HG02571 (cell line): Measurements from ENCODE around the gene SASS6.

ENCODE experiments used
- ATAC-seq: cut with Tn5 transposase; IDR thresholded peaks from one replicate; pipeline ENCODE4 v1.9.1; 2021; ENCODE audit warnings: mild to moderate bottlenecking, moderate library complexity; ENCODE audit not compliant: unreplicated experiment

Gene SASS6

GRCh38 chr1:100132566-100133477, at the start of gene SASS6, which contains the start of gene TRMT13:
SASS6 (minus strand) TSS chr1:100132930; CDS start chr1:100132814, 116 bp downstream.
TRMT13 (plus strand) TSS chr1:100133163; CDS start chr1:100133169, 6 bp downstream.
- ATAC-seq: peak; percentile 91

- no peak for ATAC-seq
Measured at GRCh38 chr1:100178091-100178490, 45.4 kb upstream of the SASS6 start, which contains the start of gene LRRC39. LRRC39 (minus strand) TSS chr1:100178256; CDS start chr1:100168516, 9,740 bp downstream.

- no peak for ATAC-seq
Measured at GRCh38 chr1:100177295-100178041, 44.7 kb upstream of the SASS6 start.

- ATAC-seq: no peak
Measured at GRCh38 chr1:100168051-100168450, 35.3 kb upstream of the SASS6 start.

- no peak for ATAC-seq
Measured at GRCh38 chr1:100164702-100165101, 32.0 kb upstream of the SASS6 start.

- no peak for ATAC-seq
Measured at GRCh38 chr1:100164216-100164615, 31.5 kb upstream of the SASS6 start.

GRCh38 chr1:100162881-100163280, 30.2 kb upstream of the SASS6 start:
- no peak for ATAC-seq

- ATAC-seq: no peak
Measured at GRCh38 chr1:100152271-100152670, 19.5 kb upstream of the SASS6 start.

- no peak for ATAC-seq
Measured at GRCh38 chr1:100151679-100152078, 18.9 kb upstream of the SASS6 start.

GRCh38 chr1:100147875-100148274, 15.1 kb upstream of the SASS6 start:
- no peak for ATAC-seq

GRCh38 chr1:100146958-100147357, 14.2 kb upstream of the SASS6 start:
- ATAC-seq: no peak

- no peak for ATAC-seq
Measured at GRCh38 chr1:100145116-100145515, 12.4 kb upstream of the SASS6 start.

GRCh38 chr1:100142343-100142742, 9.6 kb upstream of the SASS6 start:
- no peak for ATAC-seq

GRCh38 chr1:100141192-100141591, 8.5 kb upstream of the SASS6 start:
- ATAC-seq: no peak

GRCh38 chr1:100137602-100138001, 4.9 kb upstream of the SASS6 start:
- ATAC-seq: no peak

GRCh38 chr1:100134872-100135271, 2.1 kb upstream of the SASS6 start:
- no peak for ATAC-seq

GRCh38 chr1:100131623-100132022, 1.1 kb downstream of the SASS6 start:
- ATAC-seq: no peak

GRCh38 chr1:100130552-100131077, 2.1 kb downstream of the SASS6 start:
- ATAC-seq: no peak

- ATAC-seq: no peak
Measured at GRCh38 chr1:100127226-100127625, 5.5 kb downstream of the SASS6 start.

GRCh38 chr1:100122177-100122576, 10.6 kb downstream of the SASS6 start:
- ATAC-seq: no peak

- no peak for ATAC-seq
Measured at GRCh38 chr1:100115524-100115923, 17.2 kb downstream of the SASS6 start.
